WTC11 (cell line): ENCODE results near the gene PPP6R1. TPM values are rescaled to one million over a fixed set of nuclear protein-coding genes. Genes with fewer than 3 reads are reported as not detected.

ENCODE experiments used
- ATAC-seq: fragments of 200-7000 bp; cut with Tn5 transposase; 2 replicates; pipeline ENCODE4 v1.10.0; 2021; ENCODE audit warnings: mild to moderate bottlenecking, moderate library complexity
- CTCF ChIA-PET: fragments of 300-600 bp; sonication (Branson Sonifier 250); formaldehyde crosslinking; loops from one replicate; lab custom pipeline; 2021; ENCODE audit warnings: antibody characterized with exemption; lab: Charles Lee
- POLR2A ChIA-PET: fragments of 350-600 bp; sonication (Branson Sonifier 250); formaldehyde crosslinking; loops from one replicate; lab custom pipeline; 2021; ENCODE audit warnings: antibody characterized with exemption; lab: Charles Lee
- DNase-seq: peaks from one replicate; pipeline ENCODE4 v3.0.0; 2021; ENCODE audit warnings: low spot score
- H3K27ac Mint-ChIP-seq: 2 replicates; pipeline ENCODE4 v1.8.0; 2021; ENCODE audit warnings: mixed read lengths
- H3K27me3 Mint-ChIP-seq: 2 replicates; pipeline ENCODE4 v1.8.0; 2021; ENCODE audit warnings: low read depth, mild to moderate bottlenecking, moderate library complexity, mixed read lengths
- H3K36me3 Mint-ChIP-seq: 2 replicates; pipeline ENCODE4 v1.8.0; 2021; ENCODE audit warnings: mixed read lengths
- H3K4me1 Mint-ChIP-seq: 2 replicates; pipeline ENCODE4 v1.8.0; 2022; ENCODE audit warnings: mixed read lengths
- H3K4me3 Mint-ChIP-seq: 2 replicates; pipeline ENCODE4 v1.8.0; 2021; ENCODE audit warnings: mild to moderate bottlenecking, moderate library complexity, mixed read lengths
- H3K9me3 Mint-ChIP-seq: 2 replicates; pipeline ENCODE4 v1.8.0; 2021; ENCODE audit warnings: mixed read lengths
- ATF1 ChIP-seq: sonication (generic); formaldehyde crosslinking; IDR thresholded peaks from 2 replicates; pipeline ENCODE4 v1.8.1; 2023; ENCODE audit warnings: mild to moderate bottlenecking, moderate library complexity, missing genetic modification reagents
- CBFB ChIP-seq: sonication (generic); formaldehyde crosslinking; IDR thresholded peaks from 2 replicates; pipeline ENCODE4 v1.8.1; 2022; ENCODE audit warnings: mild to moderate bottlenecking, low read depth, missing genetic modification reagents
- FOXJ3 ChIP-seq: sonication (generic); formaldehyde crosslinking; IDR thresholded peaks from 2 replicates; pipeline ENCODE4 v1.9.0; 2021; ENCODE audit warnings: missing genetic modification reagents, mild to moderate bottlenecking, borderline replicate concordance
- FOXP1 ChIP-seq: sonication (generic); formaldehyde crosslinking; IDR thresholded peaks from 2 replicates; pipeline ENCODE4 v1.8.0; 2022; ENCODE audit warnings: missing genetic modification reagents, mild to moderate bottlenecking, moderate library complexity, borderline replicate concordance
- NFE2L1 ChIP-seq: sonication (generic); formaldehyde crosslinking; IDR thresholded peaks from 2 replicates; pipeline ENCODE4 v1.8.1; 2023; ENCODE audit warnings: missing genetic modification reagents
- NR3C1 ChIP-seq: sonication (generic); formaldehyde crosslinking; conservative IDR thresholded peaks from 2 replicates; pipeline ENCODE4 v1.8.1; 2023; ENCODE audit warnings: low read depth, mild to moderate bottlenecking, missing genetic modification reagents
- PRRX2 ChIP-seq: fragments of 250-450 bp; sonication (Bioruptor Pico); IDR thresholded peaks from 2 replicates; pipeline ENCODE4 v1.8.0; 2021; ENCODE audit warnings: mild to moderate bottlenecking
- RELA ChIP-seq: sonication (generic); formaldehyde crosslinking; IDR thresholded peaks from 2 replicates; pipeline ENCODE4 v1.8.1; 2022; ENCODE audit warnings: missing genetic modification reagents, mild to moderate bottlenecking, borderline replicate concordance
- SMAD4 ChIP-seq: sonication (generic); formaldehyde crosslinking; IDR thresholded peaks from 2 replicates; pipeline ENCODE4 v1.8.0; 2022; ENCODE audit warnings: mild to moderate bottlenecking, missing genetic modification reagents
- SOX15 ChIP-seq: fragments of 250-450 bp; sonication (Bioruptor Pico); IDR thresholded peaks from 2 replicates; pipeline ENCODE4 v1.9.0; 2021; ENCODE audit warnings: mild to moderate bottlenecking
- SP1 ChIP-seq: sonication (generic); formaldehyde crosslinking; conservative IDR thresholded peaks from 2 replicates; pipeline ENCODE4 v1.8.1; 2022; ENCODE audit warnings: missing genetic modification reagents
- TEAD4 ChIP-seq: sonication (generic); formaldehyde crosslinking; IDR thresholded peaks from 2 replicates; pipeline ENCODE4 v1.8.0; 2022; ENCODE audit warnings: mild to moderate bottlenecking, missing genetic modification reagents
- ZNF671 ChIP-seq: fragments of 250-450 bp; sonication (Bioruptor Pico); IDR thresholded peaks from 2 replicates; pipeline ENCODE4 v1.8.0; 2021; ENCODE audit warnings: mild to moderate bottlenecking
- total RNA-seq: library from RNA; stranded (reverse); gene quantifications from 3 replicates; pipeline ENCODE4 v1.2.3, GENCODE V29; 2021
- TF ChIP-seq, protein P1 (sequence below): sonication (generic); formaldehyde crosslinking; IDR thresholded peaks from 2 replicates; pipeline ENCODE4 v1.8.1; 2023; ENCODE audit warnings: mild to moderate bottlenecking, missing genetic modification reagents, moderate library complexity
- TF ChIP-seq, protein P2 (sequence below): sonication (generic); formaldehyde crosslinking; IDR thresholded peaks from 2 replicates; pipeline ENCODE4 v1.8.1; 2022; ENCODE audit warnings: low read depth, mild to moderate bottlenecking, moderate library complexity, missing genetic modification reagents, borderline replicate concordance
- TF ChIP-seq, protein P3 (sequence below): sonication (generic); formaldehyde crosslinking; IDR thresholded peaks from 2 replicates; pipeline ENCODE4 v1.8.1; 2023; ENCODE audit warnings: mild to moderate bottlenecking, moderate library complexity, missing genetic modification reagents
- TF ChIP-seq, protein P4 (sequence below): sonication (generic); formaldehyde crosslinking; IDR thresholded peaks from 2 replicates; pipeline ENCODE4 v1.8.1; 2023; ENCODE audit warnings: mild to moderate bottlenecking, missing genetic modification reagents
- TF ChIP-seq, protein P5 (sequence below): fragments of 250-450 bp; sonication (Bioruptor Pico); IDR thresholded peaks from 2 replicates; pipeline ENCODE4 v2.1.2; 2022; ENCODE audit warnings: mild to moderate bottlenecking, moderate library complexity
- TF ChIP-seq, protein P6 (sequence below): fragments of 200-600 bp; IDR thresholded peaks from 2 replicates; pipeline ENCODE4 v1.8.0; 2022; ENCODE audit warnings: antibody characterized with exemption
- TF ChIP-seq, protein P7 (sequence below): sonication (generic); formaldehyde crosslinking; IDR thresholded peaks from 2 replicates; pipeline ENCODE4 v1.8.0; 2023; ENCODE audit warnings: missing genetic modification reagents, mild to moderate bottlenecking, borderline replicate concordance

Gene PPP6R1
- total RNA-seq, 1 experiment from 2014 or later = 91.8 TPM

DNA sequence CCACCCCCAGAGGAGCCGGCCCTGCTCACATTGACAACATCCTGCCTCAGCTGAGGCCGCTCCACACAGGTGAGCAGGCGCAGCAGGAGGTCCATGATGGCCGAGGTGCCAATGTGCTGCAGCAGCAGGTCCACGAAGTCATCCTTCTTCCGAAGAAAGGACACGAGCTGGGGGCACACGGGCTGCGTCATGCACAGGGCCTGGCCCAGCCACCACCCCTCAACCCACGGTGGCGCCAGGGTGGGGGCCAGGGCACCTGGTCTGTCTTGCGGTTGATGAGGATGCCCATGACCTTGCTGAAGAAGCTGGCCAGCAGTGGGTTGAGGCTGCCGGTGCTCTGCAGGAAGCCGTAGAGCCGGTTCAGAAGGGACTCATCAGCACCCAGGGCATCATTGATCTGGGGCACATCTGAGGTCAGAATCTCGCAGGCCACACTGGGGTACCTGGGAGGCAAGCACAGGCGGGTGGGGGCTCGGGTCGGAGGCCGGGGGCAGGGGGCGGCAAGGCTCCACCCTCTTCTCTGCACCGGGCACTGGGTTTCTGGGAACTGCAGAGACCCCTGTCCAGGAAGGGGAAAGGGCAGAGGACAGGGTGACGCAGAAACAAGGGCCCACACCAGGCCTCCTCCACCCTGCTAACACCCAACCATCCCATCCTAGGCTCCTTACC is 13.4 kb downstream of the PPP6R1 start:
- no peaks in the 10 kb centered on the region for H3K27me3 Mint-ChIP-seq
- peaks cover 28% of the 10 kb centered on the region for H3K36me3 Mint-ChIP-seq
- no peaks in the 10 kb centered on the region for H3K9me3 Mint-ChIP-seq
- DNase-seq (no peak), ATAC-seq (no peak)
- H3K4me3 Mint-ChIP-seq = no peak overlapping the region
- POLR2A ChIA-PET = interaction anchor here (0.7 kb wide), 1 partner anchor 56 kb away, joined by 7 read pairs; no protein-coding TSS in a partner anchor
- H3K4me1 Mint-ChIP-seq = no peaks in the 10 kb centered on the region
- CTCF ChIA-PET = no interaction called here
- H3K27ac Mint-ChIP-seq = no peak overlapping the region
- TF ChIP-seq FOXP1 (CRISPR knock-in tag) (no peak), TEAD4 (CRISPR knock-in tag) (no peak), ATF1 (no peak), NR3C1 (CRISPR knock-in tag) (no peak), SMAD4 (CRISPR knock-in tag) (no peak), ZNF671 (CRISPR knock-in tag) (no peak), SOX15 (CRISPR knock-in tag) (no peak), NFE2L1 (no peak), FOXJ3 (CRISPR knock-in tag) (no peak), CBFB (no peak), RELA (CRISPR knock-in tag) (no peak)
- TF ChIP-seq, protein P1, sequence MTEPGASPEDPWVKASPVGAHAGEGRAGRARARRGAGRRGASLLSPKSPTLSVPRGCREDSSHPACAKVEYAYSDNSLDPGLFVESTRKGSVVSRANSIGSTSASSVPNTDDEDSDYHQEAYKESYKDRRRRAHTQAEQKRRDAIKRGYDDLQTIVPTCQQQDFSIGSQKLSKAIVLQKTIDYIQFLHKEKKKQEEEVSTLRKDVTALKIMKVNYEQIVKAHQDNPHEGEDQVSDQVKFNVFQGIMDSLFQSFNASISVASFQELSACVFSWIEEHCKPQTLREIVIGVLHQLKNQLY (CRISPR knock-in tag) = no peak
- TF ChIP-seq, protein P2, sequence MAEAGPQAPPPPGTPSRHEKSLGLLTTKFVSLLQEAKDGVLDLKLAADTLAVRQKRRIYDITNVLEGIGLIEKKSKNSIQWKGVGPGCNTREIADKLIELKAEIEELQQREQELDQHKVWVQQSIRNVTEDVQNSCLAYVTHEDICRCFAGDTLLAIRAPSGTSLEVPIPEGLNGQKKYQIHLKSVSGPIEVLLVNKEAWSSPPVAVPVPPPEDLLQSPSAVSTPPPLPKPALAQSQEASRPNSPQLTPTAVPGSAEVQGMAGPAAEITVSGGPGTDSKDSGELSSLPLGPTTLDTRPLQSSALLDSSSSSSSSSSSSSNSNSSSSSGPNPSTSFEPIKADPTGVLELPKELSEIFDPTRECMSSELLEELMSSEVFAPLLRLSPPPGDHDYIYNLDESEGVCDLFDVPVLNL (CRISPR knock-in tag) = no peak
- TF ChIP-seq, protein P3, sequence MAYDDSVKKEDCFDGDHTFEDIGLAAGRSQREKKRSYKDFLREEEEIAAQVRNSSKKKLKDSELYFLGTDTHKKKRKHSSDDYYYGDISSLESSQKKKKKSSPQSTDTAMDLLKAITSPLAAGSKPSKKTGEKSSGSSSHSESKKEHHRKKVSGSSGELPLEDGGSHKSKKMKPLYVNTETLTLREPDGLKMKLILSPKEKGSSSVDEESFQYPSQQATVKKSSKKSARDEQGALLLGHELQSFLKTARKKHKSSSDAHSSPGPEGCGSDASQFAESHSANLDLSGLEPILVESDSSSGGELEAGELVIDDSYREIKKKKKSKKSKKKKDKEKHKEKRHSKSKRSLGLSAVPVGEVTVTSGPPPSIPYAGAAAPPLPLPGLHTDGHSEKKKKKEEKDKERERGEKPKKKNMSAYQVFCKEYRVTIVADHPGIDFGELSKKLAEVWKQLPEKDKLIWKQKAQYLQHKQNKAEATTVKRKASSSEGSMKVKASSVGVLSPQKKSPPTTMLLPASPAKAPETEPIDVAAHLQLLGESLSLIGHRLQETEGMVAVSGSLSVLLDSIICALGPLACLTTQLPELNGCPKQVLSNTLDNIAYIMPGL = no peak
- TF ChIP-seq, protein P4, sequence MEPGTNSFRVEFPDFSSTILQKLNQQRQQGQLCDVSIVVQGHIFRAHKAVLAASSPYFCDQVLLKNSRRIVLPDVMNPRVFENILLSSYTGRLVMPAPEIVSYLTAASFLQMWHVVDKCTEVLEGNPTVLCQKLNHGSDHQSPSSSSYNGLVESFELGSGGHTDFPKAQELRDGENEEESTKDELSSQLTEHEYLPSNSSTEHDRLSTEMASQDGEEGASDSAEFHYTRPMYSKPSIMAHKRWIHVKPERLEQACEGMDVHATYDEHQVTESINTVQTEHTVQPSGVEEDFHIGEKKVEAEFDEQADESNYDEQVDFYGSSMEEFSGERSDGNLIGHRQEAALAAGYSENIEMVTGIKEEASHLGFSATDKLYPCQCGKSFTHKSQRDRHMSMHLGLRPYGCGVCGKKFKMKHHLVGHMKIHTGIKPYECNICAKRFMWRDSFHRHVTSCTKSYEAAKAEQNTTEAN (CRISPR knock-in tag) = no peak

DNA sequence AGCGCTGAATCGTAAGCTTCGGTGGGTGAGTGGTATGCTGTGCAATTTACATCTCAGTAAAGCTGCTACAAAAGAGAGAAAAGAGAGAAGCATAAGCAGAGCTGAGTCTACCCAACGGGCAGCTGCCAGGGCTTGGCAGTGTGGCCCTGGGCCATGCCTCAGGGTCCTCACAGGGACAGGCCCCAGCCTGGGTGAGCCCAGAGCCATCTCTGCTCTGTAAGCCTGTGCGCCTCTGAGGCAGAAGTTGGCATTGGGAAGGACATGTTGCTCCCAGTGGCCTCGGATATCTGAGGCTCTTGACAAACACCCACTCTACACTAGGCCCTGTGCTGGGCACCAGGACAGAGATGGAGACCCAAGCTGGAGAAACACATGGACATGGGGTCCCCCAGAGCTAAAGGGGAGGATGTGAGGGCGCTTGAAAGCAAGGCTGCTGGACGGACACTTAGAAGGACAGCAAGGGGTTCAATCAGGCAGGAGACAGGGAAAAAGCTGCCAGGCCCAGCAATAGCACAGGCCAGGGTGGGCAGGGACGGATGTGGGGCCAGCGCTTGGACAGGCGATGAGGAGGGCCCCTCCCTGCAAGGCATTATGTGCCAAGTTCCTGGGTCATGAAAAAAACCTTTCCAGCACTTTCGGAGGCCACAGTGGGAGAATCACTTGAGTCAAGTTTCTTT is 14.7 kb downstream of the PPP6R1 start:
- CTCF ChIA-PET = no interaction called here
- Mint-ChIP-seq H3K27me3 (no peaks in the 10 kb centered on the region), H3K36me3 (peaks cover 31% of the 10 kb centered on the region), H3K4me1 (no peaks in the 10 kb centered on the region), H3K9me3 (no peaks in the 10 kb centered on the region), H3K4me3 (no peak overlapping the region), H3K27ac (peak overlapping the region; percentile 41; the same call in 1 of the 2 replicates)
- DNase-seq (no peak), ATAC-seq (no peak)
- POLR2A ChIA-PET = no interaction called here
- TF ChIP-seq, protein P5, sequence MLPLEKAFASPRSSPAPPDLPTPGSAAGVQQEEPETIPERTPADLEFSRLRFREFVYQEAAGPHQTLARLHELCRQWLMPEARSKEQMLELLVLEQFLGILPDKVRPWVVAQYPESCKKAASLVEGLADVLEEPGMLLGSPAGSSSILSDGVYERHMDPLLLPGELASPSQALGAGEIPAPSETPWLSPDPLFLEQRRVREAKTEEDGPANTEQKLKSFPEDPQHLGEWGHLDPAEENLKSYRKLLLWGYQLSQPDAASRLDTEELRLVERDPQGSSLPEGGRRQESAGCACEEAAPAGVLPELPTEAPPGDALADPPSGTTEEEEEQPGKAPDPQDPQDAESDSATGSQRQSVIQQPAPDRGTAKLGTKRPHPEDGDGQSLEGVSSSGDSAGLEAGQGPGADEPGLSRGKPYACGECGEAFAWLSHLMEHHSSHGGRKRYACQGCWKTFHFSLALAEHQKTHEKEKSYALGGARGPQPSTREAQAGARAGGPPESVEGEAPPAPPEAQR (CRISPR knock-in tag) = no peak
- TF ChIP-seq NR3C1 (CRISPR knock-in tag) = no peak
- TF ChIP-seq PRRX2 (CRISPR knock-in tag) = no peak
- TF ChIP-seq, protein P6, sequence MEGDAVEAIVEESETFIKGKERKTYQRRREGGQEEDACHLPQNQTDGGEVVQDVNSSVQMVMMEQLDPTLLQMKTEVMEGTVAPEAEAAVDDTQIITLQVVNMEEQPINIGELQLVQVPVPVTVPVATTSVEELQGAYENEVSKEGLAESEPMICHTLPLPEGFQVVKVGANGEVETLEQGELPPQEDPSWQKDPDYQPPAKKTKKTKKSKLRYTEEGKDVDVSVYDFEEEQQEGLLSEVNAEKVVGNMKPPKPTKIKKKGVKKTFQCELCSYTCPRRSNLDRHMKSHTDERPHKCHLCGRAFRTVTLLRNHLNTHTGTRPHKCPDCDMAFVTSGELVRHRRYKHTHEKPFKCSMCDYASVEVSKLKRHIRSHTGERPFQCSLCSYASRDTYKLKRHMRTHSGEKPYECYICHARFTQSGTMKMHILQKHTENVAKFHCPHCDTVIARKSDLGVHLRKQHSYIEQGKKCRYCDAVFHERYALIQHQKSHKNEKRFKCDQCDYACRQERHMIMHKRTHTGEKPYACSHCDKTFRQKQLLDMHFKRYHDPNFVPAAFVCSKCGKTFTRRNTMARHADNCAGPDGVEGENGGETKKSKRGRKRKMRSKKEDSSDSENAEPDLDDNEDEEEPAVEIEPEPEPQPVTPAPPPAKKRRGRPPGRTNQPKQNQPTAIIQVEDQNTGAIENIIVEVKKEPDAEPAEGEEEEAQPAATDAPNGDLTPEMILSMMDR = no peak
- TF ChIP-seq, protein P7, sequence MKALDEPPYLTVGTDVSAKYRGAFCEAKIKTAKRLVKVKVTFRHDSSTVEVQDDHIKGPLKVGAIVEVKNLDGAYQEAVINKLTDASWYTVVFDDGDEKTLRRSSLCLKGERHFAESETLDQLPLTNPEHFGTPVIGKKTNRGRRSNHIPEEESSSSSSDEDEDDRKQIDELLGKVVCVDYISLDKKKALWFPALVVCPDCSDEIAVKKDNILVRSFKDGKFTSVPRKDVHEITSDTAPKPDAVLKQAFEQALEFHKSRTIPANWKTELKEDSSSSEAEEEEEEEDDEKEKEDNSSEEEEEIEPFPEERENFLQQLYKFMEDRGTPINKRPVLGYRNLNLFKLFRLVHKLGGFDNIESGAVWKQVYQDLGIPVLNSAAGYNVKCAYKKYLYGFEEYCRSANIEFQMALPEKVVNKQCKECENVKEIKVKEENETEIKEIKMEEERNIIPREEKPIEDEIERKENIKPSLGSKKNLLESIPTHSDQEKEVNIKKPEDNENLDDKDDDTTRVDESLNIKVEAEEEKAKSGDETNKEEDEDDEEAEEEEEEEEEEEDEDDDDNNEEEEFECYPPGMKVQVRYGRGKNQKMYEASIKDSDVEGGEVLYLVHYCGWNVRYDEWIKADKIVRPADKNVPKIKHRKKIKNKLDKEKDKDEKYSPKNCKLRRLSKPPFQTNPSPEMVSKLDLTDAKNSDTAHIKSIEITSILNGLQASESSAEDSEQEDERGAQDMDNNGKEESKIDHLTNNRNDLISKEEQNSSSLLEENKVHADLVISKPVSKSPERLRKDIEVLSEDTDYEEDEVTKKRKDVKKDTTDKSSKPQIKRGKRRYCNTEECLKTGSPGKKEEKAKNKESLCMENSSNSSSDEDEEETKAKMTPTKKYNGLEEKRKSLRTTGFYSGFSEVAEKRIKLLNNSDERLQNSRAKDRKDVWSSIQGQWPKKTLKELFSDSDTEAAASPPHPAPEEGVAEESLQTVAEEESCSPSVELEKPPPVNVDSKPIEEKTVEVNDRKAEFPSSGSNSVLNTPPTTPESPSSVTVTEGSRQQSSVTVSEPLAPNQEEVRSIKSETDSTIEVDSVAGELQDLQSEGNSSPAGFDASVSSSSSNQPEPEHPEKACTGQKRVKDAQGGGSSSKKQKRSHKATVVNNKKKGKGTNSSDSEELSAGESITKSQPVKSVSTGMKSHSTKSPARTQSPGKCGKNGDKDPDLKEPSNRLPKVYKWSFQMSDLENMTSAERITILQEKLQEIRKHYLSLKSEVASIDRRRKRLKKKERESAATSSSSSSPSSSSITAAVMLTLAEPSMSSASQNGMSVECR (CRISPR knock-in tag) = no peak
- no peak for TF ChIP-seq SP1 (CRISPR knock-in tag)
- TF ChIP-seq SOX15 (CRISPR knock-in tag) = no peak
